HCT116 (cell line): ENCODE data around the gene SLC22A23.

Experiments
- CTCF ChIP-seq, 3 experiments: fragments of 200-600 bp in 1 of 3; sonication (generic) in 1 of 3; IDR thresholded peaks in 2 of 3; conservative IDR thresholded peaks in 1 of 3; 2 replicates each; pipeline ENCODE4 v1.5.1; 2012 to 2017; ENCODE audit warnings: low read depth in 2 of 3, low read length in 2 of 3, antibody characterized with exemption in 1 of 3, borderline replicate concordance in 1 of 3, control low read depth in 1 of 3, mild to moderate bottlenecking in 1 of 3, mixed read lengths in 1 of 3, mixed run types in 1 of 3, moderate library complexity in 1 of 3; ENCODE audit not compliant: insufficient read depth in 1 of 3
- POLR2AphosphoS5 ChIP-seq: IDR thresholded peaks from 2 replicates; pipeline ENCODE4 v1.6.1; 2011; ENCODE audit warnings: mild to moderate bottlenecking, low read depth, low read length, moderate library complexity

GRCh38 chr6:3415082-3415453, 41.8 kb downstream of the SLC22A23 start:
- TF ChIP-seq CTCF (IDR thresholded peaks at IDR 0.05 in 2 of 3, conservative IDR thresholded peaks at IDR 0.05 in 1 of 3; ENCODE audit: borderline replicate concordance in 1 of 3, insufficient read depth in 1 of 3, low read depth in 2 of 3, low read length in 2 of 3), result no peak
- TF ChIP-seq POLR2AphosphoS5, result no peak
